GM19372 (cell line): ENCODE measurements around the gene EDA2R.

Experiments
- ATAC-seq: cut with Tn5 transposase; IDR thresholded peaks from one replicate; pipeline ENCODE4 v1.9.1; 2021; ENCODE audit warnings: mild to moderate bottlenecking, low read depth, moderate library complexity; ENCODE audit not compliant: unreplicated experiment

Gene EDA2R, protein sequence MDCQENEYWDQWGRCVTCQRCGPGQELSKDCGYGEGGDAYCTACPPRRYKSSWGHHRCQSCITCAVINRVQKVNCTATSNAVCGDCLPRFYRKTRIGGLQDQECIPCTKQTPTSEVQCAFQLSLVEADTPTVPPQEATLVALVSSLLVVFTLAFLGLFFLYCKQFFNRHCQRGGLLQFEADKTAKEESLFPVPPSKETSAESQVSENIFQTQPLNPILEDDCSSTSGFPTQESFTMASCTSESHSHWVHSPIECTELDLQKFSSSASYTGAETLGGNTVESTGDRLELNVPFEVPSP

DNA sequence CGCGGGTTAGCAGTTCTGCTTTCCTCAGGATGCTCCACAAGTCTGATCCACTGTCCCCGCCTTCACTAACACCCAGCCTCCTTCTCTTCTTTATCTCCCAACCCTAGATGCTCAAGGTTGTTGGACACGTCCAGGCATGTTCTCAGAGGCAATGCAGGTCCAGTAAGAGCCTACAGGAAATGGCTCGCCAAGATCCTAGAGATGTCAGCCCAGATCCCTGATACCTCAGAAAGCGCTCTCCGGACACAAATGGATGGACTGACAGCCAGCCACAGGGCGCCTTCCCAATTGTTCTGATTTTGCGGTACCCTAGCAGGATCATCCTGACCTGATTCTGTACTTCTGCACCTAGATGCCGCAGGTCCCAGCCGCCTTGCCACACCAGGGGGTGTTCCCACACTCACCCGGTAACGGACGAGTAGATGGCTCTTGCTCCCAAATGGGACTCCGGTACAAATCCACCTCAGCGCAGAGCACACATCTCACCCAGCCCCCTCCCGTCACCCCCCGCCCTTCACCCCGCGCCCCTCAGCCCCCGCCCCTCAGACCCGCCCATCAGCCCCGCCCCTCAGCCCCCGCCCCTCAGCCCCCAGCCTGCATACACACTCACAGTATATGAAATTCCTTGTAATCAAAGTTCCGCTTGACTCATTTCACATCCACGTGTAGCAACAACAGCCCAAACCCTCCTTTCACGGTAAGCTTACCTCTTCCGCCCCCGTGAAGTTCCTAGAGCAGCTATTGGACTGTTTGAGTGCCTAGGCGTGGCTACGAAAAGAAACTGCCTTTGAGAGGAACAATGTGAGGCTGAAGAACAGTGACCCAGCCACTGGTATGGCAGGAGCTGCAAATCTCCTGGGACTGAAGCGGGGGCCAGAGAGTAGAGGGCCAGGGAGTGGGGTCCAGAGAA lies at the start of gene EDA2R:
Gene EDA2R (minus strand): TSS at position 488 of the 910 bp plus-strand sequence. CDS start 23,058 bp downstream, outside the sequence.
- ATAC-seq = peak; percentile 90

- ATAC-seq = no peak
Measured at GRCh38 chrX:66684196-66684595, 45.3 kb upstream of the EDA2R start.

DNA sequence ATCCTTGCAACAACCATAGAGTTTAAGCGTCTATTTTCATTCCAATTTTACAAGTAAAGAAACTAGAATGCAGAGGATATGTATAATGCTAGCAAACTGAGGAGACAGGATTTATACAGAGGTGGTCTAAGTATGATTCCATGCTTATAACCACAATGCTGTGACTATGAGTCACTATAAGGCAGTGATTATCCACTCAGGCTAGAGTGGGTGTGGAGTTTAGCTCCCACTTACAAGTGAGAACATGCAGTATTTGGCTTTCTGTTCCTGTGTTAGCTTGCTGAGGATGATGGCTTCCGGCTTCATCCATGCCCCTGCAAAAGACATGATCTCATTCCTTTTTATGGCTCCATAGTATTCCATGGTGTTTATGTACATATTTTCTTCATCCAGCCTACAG lies 41.6 kb upstream of the EDA2R start:
- no peak for ATAC-seq

- no peak for ATAC-seq
Measured at GRCh38 chrX:66677430-66677829, 38.6 kb upstream of the EDA2R start.

GRCh38 chrX:66676990-66677389 lies 38.1 kb upstream of the EDA2R start:
- no peak for ATAC-seq

GRCh38 chrX:66676413-66676812 lies 37.5 kb upstream of the EDA2R start:
- ATAC-seq = no peak

- no peak for ATAC-seq
Measured at GRCh38 chrX:66675541-66675940, 36.7 kb upstream of the EDA2R start.

DNA sequence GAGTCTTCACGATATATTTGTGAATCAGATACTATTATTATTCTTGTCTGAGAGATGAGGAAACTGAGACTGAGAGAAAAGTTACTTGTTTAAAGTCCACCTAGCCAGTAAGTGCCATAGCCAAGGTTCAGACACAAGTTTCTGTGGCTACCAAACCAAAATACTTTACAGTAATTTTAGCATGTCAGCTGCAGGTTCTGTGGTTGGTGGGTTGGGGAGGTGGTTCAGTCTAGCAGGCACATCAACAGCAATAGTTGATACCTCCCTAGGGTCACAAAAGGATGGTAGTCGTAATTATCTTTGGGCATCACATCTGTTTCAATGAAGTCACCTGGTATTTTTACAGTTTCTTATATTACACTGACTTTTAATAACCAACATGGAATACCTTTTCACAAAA lies 35.6 kb upstream of the EDA2R start:
- ATAC-seq = no peak

DNA sequence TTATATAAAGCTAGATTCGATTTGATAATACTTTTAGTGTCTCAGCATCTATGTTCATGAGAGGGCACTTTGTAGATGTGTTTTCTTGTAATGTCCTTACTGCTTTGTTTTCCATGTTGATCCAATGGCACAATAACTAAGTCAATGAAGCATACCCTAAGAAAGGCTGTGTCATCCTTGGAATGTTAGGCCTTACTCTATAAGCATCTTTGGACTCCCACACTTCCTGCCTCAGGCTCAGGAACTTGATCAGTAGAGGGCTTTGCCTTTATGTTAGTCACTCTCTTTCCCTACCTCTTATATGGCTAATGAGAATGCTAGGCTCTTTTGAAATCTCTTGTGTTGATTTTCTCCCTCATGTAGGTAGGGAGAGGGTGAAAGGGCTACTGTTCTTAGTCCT lies 33.2 kb upstream of the EDA2R start:
- ATAC-seq = no peak

DNA sequence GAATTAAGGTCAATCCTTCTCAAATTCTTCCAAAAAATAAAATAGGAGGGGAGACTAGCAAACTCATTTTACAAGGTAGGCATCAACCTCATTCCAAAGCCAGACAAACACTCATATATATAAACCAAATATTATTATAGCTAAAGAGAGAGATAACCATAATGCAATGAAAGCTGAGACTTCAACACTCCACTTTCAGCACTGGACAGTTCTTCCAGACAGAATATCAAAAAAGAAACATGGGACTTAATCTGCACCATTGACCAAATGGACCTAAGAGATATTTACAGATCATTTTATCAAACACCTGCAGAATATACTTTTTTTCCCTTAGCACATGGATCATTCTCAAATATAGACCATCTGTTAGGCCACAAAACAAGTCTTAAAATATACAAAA lies 15.5 kb upstream of the EDA2R start:
- ATAC-seq = no peak

GRCh38 chrX:66635360-66635759 lies 3.5 kb downstream of the EDA2R start:
- no peak for ATAC-seq

GRCh38 chrX:66634272-66634671 lies 4.6 kb downstream of the EDA2R start:
- no peak for ATAC-seq

GRCh38 chrX:66633541-66633940 lies 5.3 kb downstream of the EDA2R start:
- no peak for ATAC-seq

GRCh38 chrX:66632981-66633380 lies 5.9 kb downstream of the EDA2R start:
- no peak for ATAC-seq

DNA sequence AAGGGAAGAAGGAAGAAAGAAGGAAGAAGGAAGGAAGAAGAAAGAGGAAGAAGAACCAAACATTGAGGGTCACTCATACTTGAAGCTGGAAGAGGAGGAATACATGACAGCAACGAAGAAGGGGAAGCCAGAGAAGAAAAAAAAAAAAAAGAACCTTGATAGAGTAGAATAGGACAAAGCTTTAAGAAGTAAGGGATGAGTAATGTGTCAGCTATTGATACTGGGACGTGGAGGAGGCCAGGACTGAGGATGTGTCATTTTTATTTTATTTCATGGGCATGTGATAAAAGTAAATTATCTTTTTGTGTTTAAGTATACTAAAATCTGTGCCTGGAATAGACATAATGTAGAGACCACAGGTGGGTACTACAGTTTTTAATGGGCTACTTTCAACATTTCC lies 6.4 kb downstream of the EDA2R start:
- no peak for ATAC-seq

DNA sequence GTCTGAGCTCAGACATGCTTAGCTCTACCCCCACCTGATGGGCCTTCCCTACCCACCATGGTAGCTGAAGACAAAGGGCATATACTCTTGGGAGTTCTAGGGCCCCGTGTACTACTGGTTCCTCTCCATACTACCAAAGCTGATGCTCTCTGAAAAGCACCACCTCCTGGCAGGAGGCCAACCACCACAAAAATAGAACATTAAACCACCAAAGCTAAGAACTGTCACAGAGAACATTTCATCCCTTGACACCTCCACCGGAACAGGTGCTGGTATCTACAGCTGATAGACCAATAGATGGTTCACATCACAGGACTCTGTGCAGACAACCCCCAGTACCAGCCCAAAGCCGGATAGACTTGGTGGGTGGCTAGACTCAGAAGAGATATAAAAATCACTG lies 13.4 kb downstream of the EDA2R start:
- peak; percentile 65 for ATAC-seq

GRCh38 chrX:66622209-66622608 lies 16.7 kb downstream of the EDA2R start:
- ATAC-seq = no peak

- ATAC-seq = no peak
Measured at GRCh38 chrX:66616944-66617343, 21.9 kb downstream of the EDA2R start.

DNA sequence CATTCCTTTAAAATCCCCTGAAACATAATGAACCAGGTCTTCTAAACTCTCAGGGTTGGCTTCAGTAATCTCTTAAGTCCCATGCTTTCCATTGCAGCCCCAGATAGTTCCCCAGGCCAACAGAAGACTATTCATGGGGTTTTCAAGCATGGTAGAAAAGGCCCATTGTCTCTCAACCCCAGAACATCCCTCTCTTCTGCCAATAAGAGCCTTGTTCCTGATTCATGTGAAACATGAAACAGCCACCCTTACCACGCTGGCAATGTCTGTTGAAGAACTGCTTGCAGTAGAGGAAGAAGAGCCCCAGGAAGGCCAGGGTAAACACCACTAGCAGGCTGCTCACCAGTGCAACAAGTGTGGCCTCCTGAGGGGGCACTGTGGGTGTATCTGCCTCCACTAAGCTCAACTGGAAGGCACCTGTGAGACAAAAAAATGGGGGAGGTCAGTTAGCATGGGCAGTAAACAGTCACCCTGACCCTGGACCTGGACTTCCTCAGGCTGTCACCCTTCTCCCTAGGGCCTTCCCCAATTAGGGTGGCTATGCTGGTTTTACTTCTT lies 36.4 kb downstream of the EDA2R start:
- ATAC-seq = no peak

DNA sequence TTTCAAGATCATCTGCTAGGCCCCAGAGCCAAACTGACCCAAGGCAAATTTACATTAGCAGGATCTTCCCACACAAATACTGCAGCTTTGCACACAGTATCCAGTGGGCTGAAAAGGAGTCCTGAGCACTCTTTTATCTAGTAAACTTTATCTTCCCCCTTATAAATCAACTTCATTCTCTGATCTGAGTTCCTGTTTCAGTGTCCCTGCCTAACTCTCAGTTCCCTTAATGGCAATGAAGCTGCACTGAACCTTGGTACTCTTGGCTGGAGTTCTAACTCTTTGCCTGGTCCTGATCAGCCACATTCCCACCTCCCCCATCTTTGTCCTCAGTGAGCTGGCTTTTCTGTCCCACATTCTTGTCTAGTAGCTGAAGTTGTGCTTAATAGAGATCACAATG lies 37.4 kb downstream of the EDA2R start:
- ATAC-seq = no peak

DNA sequence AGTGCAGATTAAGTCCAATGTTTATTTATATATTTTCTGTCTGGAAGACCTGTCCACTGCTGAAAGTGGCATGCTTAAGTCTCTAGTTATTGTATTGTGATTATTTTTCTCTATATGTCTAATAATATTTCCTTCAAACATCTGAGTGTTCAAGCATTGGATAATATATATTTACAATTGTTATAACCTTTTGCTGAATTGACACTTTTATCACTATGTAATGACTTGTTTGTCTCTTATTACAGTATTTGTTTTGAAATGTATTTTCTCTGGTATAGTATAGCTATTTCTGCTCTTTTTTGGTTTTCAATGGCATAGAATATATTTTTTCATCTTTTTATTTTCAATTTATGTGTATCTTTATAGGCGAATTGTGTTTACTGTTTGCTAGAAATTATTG lies 59.7 kb downstream of the EDA2R start:
- ATAC-seq = no peak
